CD4-positive, alpha-beta T cell treated with Interleukin-17A for 4 hours (primary cell): Measurements from ENCODE around the gene ADAMTSL3.

Source experiments
- DNase-seq: peaks from one replicate; pipeline ENCODE4 v3.0.0-alpha.2; 2020; ENCODE audit warnings: mixed read lengths

ADAMTSL3 gene

GRCh38 chr15:83653639-83654378, at the start of gene ADAMTSL3:
Gene ADAMTSL3, plus strand, starts transcription at chr15:83654123. Its CDS starts 1,639 bp downstream, at chr15:83655762.
- no peak for DNase-seq

GRCh38 chr15:83604549-83604948, 49.4 kb upstream of the ADAMTSL3 start:
- no peak for DNase-seq

DNA sequence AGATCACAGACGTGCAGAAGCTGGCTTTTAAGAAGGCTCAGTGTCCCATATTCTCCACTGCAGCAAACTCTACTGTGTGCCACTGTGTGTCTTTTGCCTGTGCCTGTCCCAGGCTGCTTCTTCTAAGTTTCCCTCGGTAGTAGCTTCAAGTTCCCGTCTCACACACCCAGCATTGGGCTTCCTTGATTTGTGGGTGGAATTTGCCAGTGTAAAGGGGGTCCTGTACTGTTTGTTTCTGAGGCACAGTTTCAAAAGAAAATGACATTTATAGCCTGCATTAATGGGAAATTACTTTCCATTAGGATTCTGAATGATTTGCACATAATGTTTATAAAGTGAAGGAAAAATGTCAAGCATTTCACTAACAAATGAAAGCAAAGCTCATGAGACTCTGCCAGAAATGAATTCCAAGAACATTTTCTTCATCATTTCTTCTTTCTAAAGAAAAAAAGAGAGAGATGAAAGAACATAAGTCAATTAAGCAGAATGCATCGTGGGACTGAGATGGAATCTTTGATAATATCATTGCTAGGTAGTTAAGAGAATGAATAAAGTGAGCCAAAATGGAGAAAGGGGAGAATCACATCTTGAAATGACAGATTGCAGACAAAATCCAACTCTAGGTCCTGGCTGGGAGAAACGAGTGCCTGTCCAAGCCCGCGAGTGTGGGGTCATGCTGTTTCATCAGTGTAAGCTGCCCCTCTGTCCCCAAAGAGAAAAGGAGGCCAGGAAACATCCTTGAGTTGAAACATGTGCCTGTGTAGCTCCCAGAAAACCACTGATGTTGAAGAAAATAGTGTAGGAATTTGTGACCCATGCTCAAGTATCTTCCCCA, 48.6 kb upstream of the ADAMTSL3 start:
- no peak for DNase-seq

GRCh38 chr15:83610132-83610531, 43.8 kb upstream of the ADAMTSL3 start:
- DNase-seq, result no peak

- no peak for DNase-seq
These were observed 42.8 kb upstream of the ADAMTSL3 start for GRCh38 chr15:83610901-83611685.

- DNase-seq, result no peak
These were observed 41.7 kb upstream of the ADAMTSL3 start for GRCh38 chr15:83612226-83612625.

GRCh38 chr15:83612898-83613635, 40.9 kb upstream of the ADAMTSL3 start:
- no peak for DNase-seq

- DNase-seq, result no peak
These were observed 40.2 kb upstream of the ADAMTSL3 start for GRCh38 chr15:83613714-83614113.

DNA sequence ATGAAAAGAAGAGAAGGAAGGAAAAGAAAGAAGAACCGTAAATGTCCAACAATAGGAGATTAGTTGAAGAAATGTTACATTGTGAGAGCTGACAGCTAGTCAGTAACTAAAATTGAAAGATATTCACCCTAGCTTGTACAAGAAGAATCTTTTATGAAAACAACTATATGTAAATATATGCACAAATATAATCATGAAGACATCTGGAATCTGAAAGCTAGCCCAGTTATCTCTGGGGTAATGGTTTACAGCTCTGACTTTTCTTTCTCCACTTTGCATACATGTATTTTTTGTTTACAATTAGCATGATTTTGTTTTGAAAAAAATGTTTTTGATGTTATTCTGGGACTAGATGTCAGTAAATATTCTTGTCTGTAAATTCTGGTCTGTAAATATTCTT, 37.1 kb upstream of the ADAMTSL3 start:
- no peak for DNase-seq

DNA sequence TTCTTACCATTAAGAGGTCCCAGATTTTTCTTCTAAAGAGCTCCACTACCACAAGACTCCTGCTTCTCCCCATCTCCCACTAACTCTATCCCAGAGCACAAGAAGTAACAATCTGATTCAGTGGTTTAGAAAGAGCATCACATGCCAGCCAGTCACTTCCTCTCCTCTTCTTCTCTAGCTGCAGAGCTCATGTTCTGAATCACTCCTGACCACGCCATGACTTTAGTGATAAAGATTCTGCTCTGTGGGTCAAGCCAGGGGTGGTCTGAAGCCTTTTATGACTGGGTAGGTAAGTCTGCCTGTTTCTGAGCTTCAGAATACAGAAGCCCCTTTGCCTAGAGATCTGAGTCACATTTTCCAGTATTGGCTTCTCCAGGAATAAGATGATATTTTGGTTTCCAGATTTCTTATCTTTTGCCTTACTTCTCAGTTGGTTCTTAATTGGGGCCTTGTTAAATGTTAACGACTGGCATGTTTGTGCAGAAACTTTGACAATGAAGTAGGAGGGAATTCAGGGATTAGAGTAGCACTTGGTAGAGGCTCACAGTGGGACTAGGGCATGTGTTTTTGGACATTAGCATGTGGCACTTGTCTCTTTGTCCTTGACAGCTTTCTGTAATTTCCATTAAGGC, 27.6 kb upstream of the ADAMTSL3 start:
- no peak for DNase-seq

- no peak for DNase-seq
These were observed 22.4 kb upstream of the ADAMTSL3 start for GRCh38 chr15:83631534-83631933.

- DNase-seq, result no peak
These were observed 10.7 kb upstream of the ADAMTSL3 start for GRCh38 chr15:83643201-83643600.

- DNase-seq, result no peak
These were observed 9.5 kb upstream of the ADAMTSL3 start for GRCh38 chr15:83644439-83644838.

GRCh38 chr15:83650831-83651230, 3.1 kb upstream of the ADAMTSL3 start:
- no peak for DNase-seq

- no peak for DNase-seq
These were observed 2.4 kb upstream of the ADAMTSL3 start for GRCh38 chr15:83651541-83651940.

DNA sequence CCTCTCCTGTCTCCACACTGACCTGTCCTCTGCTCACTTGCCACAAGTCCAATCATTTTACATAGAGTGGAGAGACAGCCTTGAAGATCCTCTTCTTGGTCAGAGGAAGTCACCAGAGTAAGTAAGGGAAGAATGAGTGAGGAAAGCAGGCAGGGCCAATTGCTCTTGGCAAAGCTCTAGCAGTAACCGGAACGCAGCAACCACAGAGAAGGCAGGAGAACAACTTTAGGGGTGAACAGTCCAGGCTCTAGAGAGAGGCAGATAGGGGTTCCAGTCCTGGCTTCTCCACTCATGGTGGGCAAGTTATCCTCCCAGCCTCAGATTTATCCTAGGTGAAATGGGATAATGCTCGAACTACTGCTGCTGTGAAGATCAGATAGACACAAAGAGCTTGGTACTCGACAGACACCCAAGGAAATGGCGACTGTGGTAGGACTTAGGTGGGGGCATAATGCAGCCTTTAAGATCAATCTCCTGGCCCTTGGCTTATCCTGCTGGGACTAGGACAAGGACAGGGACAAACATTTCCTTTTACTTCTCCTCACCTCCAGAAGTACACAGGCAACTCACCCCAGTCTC, 1.2 kb upstream of the ADAMTSL3 start:
- DNase-seq, result no peak

DNA sequence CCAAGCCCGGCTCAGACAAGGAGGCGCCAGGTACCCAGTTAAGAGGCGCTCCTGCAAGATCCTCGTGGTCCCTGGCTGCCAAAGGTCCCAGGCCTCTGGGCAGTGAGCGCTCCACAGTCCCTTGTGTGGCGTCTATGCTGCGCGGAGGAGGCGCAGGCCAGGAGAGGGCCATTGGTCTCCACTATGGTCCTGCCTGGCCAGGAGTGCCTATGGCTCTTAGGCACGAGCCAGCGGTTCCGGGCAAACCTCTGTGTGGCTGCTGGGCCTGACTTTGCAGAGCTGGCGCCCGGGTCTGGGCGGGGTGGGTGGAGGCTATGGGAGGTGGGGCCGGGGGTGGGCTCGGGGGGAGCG, 660 bp upstream of the ADAMTSL3 start:
- no peak for DNase-seq

DNA sequence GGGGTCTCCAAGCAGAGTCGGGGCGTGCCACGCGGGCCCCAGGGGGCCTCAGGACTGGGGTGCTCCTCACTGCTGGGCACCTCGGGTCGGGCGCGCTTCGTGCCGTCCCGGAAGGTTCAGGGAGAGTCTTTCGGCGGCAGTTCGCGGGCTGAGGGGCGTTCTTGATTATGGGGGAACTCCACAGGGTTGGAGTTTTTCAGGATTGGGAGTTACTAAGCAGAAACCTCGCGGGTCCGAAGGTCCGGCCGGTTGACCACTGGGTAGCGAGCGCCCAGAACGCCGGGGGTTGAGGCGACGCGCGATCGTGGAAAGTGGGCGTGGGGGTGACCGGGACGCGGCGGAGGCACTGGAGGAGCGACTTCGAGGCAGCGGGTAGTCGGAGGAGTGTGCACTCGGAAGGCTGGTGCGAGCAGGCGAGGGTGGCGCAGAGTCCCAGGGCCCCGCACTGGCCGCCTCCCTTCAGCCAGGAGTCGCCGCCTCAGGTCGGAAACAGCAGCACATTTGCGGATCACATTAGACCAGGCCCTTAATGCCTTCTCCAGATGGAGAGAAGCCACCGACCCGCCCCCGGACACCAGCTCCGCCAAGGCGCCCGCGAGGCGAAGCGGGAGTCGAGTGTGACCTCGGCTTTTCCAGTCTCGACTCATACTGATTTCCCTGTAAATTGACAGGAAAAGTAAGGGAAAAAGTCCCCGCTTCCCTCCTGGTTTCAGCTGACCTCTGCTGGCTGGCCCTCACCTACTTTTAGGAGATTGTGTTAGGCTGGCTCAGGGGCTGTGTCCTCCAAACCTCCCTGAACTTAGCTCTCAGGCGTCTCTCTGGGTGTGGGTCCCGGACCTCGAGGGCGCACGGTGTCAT, 685 bp downstream of the ADAMTSL3 start:
- no peak for DNase-seq

- no peak for DNase-seq
These were observed 1.3 kb downstream of the ADAMTSL3 start for GRCh38 chr15:83655237-83655616.

DNA sequence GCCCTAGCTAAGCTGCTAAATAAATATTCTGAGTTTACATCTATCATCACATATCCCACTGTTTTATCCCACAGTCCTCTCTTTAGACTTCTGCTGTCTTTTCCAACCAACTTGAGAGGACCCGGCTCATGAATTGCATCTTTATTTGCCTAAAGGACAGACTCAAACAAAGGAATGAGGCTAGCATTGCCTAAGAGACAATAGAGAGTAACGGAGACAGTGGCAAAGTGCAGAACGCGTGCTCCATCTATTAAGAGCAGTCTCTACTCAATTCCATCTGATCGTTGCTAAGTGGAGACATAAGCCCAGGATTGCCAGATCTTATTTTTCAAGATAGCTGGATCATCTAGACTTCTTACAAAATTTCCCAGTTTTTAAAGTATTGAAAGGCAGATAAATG, 2.3 kb downstream of the ADAMTSL3 start:
- no peak for DNase-seq

GRCh38 chr15:83656943-83657528, 3.1 kb downstream of the ADAMTSL3 start:
- no peak for DNase-seq
